ENCODE data around the gene USP24.

GRCh38 chr1:55076356-55076755, 138.8 kb downstream of the USP24 start:
- no peak for TF ChIP-seq CTCF (optimal IDR thresholded peaks at IDR 0.05 in 1 of 3, IDR thresholded peaks at IDR 0.05 in 1 of 3, conservative IDR thresholded peaks at IDR 0.05 in 1 of 3; ENCODE audit: extremely low read depth in 1 of 3, insufficient read depth in 2 of 3, low read length in 3 of 3)
- no peak for TF ChIP-seq EZH2 (IDR thresholded peaks at IDR 0.05; ENCODE audit: low read length)

Measured in keratinocyte (primary cell).